ENCODE data around the gene SLC49A3.
"Not testable (repeated sequence)": the region's sequence is repeated elsewhere in the genome, so short reads cannot be mapped to it uniquely, and the experiment has no call there.

Gene SLC49A3

DNA sequence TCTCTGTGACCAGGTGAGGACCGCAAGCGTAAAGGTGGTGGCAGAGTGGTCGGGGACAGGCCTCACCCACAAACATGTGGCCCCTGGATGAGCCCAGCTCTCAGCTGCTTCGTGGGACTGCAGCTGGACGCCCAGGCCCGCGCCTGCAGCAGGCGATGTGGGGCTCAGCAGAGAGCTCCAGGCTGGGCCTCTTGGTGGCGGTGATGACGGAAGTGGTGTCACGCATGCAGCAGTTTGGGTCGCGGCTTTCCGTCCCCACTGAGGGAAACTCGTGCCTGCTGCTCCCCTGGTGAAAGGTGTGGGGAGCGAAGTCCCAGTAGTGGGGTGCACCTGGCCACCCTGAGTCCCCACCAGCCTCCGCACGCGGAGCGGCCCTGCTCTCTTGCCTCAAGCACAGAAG, 43.5 kb upstream of the SLC49A3 start:
- TF ChIP-seq, protein P1, sequence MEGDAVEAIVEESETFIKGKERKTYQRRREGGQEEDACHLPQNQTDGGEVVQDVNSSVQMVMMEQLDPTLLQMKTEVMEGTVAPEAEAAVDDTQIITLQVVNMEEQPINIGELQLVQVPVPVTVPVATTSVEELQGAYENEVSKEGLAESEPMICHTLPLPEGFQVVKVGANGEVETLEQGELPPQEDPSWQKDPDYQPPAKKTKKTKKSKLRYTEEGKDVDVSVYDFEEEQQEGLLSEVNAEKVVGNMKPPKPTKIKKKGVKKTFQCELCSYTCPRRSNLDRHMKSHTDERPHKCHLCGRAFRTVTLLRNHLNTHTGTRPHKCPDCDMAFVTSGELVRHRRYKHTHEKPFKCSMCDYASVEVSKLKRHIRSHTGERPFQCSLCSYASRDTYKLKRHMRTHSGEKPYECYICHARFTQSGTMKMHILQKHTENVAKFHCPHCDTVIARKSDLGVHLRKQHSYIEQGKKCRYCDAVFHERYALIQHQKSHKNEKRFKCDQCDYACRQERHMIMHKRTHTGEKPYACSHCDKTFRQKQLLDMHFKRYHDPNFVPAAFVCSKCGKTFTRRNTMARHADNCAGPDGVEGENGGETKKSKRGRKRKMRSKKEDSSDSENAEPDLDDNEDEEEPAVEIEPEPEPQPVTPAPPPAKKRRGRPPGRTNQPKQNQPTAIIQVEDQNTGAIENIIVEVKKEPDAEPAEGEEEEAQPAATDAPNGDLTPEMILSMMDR (conservative IDR thresholded peaks at IDR 0.05; ENCODE audit: low read depth, low read length) = no peak
- H3K4me3 ChIP-seq (ENCODE audit: low read depth, low read length) = no peak overlapping the region
- no peak for DNase-seq (ENCODE audit: low read depth)

DNA sequence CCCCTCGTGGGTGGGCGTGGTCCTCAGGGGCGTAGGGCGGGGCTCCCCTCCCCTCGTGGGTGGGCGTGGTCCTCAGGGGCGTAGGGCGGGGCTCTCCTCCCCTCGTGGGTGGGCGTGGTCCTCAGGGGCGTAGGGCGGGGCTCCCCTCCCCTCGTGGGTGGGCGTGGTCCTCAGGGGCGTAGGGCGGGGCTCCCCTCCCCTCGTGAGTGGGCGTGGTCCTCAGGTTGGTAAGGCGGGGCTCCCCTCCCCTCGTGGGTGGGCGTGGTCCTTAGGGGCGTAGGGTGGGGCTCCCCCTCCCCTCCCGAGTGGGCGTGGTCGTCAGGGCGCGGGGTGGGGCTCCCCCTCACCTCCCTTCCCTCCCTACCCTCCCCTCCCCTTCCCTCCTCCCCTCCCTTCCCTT, 43.0 kb upstream of the SLC49A3 start:
- not testable (repeated sequence) for DNase-seq (ENCODE audit: low read depth); H3K4me3 ChIP-seq (ENCODE audit: low read depth, low read length)

DNA sequence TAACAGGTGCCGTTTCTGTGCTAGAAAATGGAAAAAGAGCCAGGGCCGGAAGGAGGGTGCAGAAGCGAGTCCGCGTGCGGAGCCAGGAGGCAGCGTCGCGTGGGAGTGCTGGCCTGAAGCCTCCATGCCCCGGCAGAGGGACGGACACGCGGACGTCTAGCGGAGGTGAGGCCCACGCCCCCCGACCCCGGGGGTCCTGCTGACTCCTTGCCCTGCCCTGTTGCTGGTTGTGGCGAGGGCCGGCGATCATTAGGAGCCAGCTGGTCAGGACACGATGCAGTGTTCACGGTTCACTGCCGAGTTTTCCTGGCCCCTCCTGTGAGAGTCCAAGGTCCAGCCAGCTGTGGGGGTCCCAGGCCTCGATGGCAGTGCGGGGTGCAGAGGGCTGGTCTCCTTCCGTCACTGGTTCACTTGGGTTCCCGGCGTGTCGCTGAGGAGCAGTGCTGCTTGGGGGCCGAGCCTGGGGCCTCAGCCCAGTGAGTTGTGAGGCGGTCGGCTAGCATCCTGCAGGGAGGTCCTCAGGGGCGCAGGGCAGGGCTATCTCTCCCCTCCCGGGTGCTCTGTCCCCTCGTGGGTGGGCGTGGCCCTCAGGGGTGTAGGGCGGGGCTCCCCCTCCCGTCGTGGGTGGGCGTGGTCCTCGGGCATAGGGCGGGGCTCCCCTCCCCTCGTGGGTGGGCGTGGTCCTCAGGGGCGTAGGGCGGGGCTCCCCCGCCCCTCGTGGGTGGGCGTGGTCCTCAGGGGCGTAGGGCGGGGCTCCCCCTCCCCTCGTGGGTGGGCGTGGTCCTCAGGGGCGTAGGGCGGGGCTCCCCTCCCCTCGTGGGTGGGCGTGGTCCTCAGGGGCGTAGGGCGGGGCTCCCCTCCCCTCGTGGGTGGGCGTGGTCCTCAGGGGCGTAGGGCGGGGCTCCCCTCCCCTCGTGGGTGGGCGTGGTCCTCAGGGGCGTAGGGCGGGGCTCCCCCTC, 42.3 kb upstream of the SLC49A3 start:
- DNase-seq (ENCODE audit: low read depth); H3K4me3 ChIP-seq (ENCODE audit: low read depth, low read length): not testable (repeated sequence)

DNA sequence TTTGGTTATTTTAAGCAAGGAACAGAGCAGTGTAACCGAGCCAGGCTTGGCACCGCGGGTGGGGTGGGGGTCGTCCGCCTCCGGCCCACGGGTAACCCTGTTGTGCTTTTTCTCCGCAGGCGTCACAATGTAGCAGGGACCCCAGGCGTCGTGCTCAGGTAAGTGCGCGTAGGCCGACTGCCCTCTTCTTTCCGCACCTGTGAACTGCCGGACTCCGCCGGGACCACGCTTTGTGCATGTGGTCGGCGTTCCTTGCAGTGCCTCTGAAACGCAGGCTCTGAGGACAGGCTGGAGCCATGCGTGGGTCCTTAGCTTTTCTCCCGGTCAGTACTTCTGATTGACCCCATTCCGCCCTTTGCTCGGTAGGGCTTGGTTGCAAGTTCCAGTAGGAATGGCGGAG, 41.6 kb upstream of the SLC49A3 start:
- no peak overlapping the region for H3K4me3 ChIP-seq (ENCODE audit: low read depth, low read length)
- no peak for DNase-seq (ENCODE audit: low read depth)
- TF ChIP-seq, protein P1 (conservative IDR thresholded peaks at IDR 0.05; ENCODE audit: low read depth, low read length) = no peak

DNA sequence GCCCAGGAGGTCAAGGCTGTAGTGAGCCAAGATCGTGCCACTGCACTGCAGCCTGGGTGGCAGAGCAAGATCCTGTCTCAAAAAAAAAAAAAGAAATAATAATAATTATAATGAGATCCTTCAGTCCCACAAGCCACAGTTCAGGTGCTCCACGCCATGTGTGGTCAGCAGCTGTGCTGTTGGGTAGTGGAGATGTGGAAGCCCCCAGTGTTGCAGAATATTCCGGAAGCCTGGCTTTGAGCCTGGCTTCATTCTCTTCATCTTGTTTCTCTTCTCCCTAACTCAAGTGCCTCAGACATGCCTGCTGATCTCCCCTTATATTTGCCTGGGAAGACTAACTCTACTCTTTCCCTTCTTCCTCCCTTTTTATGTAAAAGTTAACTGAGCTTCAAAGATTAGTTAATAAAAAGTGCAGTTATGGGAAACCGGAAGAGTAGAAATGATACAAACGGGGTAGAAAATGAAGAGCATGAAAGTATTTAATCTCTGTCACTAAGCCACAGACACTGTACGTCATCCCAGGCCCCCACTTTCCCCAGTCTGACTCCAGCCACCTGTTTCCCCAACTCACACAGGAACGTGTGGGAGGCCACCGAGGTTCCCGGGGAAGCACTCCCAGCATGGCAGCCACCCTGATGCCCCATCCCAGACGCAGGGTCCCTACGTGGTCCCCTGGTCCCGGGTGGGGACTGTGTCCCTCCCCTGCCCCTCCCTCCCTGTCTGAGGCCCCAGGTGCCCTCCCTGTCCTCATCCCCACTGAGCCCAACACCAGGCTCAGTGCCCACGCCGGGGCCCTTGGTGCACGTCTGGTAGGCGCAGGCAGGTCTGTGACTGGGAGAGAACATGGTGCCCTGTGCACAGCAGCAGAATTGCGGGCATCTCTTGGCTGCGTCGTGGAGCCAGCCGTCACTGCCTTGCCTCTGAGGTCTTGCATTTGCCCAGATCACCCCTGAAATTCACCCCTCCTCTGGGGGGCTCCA, 40.7 kb upstream of the SLC49A3 start:
- TF ChIP-seq, protein P1 (conservative IDR thresholded peaks at IDR 0.05; ENCODE audit: low read depth, low read length) = no peak
- DNase-seq (ENCODE audit: low read depth) = no peak
- H3K4me3 ChIP-seq (ENCODE audit: low read depth, low read length) = no peak overlapping the region

DNA sequence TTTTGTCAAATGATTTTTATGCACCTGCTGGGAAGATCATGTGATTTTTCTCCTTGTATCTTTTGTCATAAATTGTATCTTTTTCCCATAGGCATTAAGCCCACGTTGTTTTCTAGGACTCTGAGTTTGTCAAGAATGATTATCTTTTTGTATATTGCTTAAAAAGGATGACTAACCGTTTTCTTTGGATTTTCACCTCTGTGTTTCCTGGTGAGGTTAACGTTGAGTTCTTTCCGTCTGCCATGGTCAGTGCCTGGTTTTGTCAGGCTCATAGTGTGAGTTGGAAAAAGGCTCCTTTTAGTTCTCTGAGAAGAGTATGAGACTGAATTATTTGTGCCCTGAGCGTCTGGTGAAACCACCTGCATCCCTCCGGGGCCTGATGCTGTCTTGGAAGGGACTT, 38.6 kb upstream of the SLC49A3 start:
- DNase-seq (ENCODE audit: low read depth) = peak; percentile 32
- TF ChIP-seq, protein P1 (conservative IDR thresholded peaks at IDR 0.05; ENCODE audit: low read depth, low read length) = no peak
- H3K4me3 ChIP-seq (ENCODE audit: low read depth, low read length) = no peak overlapping the region

DNA sequence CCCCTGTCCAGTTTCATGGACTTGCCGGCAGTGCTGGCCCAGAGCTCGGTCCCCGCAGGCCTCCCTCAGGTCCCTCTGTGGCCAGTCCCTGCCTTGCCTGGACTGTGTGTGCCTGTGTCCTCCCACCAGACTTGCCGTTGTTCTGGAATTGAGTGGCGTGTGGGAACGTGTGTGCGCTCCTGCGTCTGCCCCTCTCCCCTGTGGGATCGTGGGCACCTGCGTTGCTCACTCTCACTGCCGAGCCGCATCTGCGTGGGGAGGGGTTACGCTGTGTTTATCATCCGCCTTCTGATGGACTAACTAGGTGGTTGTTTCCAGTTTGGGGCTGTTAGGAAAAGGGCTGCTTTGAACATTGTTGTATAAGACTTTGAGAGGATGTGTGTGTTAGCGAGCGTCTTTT, 37.9 kb upstream of the SLC49A3 start:
- TF ChIP-seq, protein P1 (conservative IDR thresholded peaks at IDR 0.05; ENCODE audit: low read depth, low read length) = no peak
- no peak for DNase-seq (ENCODE audit: low read depth)
- no peak overlapping the region for H3K4me3 ChIP-seq (ENCODE audit: low read depth, low read length)

Data from choroid plexus epithelial cell (primary cell).